Keratinocyte (primary cell): ENCODE data around the gene ADARB2. TPM values are rescaled to one million over a fixed set of nuclear protein-coding genes. Genes with fewer than 3 reads are reported as not detected.

Experiments
- DNase-seq: peaks from one replicate; pipeline ENCODE4 v3.0.0-alpha.2; 2011; ENCODE audit warnings: low read depth, missing footprints, low spot score
- FAIRE-seq: peaks from 2 replicates; lab custom pipeline; 2011; peaks lifted over from hg19 to GRCh38; lab: Jason Lieb, UNC
- H2AFZ ChIP-seq: 2 replicates; pipeline ENCODE4 v1.6.0; 2012; ENCODE audit warnings: low read length, control low read depth, inconsistent platforms; ENCODE audit not compliant: control insufficient read depth
- H3K27ac ChIP-seq: 2 replicates; pipeline ENCODE4 v1.5.1; 2011; ENCODE audit warnings: low read length; ENCODE audit not compliant: control insufficient read depth, insufficient read depth
- H3K27me3 ChIP-seq: 3 replicates; pipeline ENCODE4 v1.6.0; 2011; ENCODE audit warnings: low read length; ENCODE audit not compliant: control insufficient read depth, insufficient read depth; ENCODE audit errors: extremely low read depth
- H3K36me3 ChIP-seq, 2 experiments: 2 replicates in 1 of 2; 3 replicates in 1 of 2; pipeline ENCODE4 v1.5.1; 2011; ENCODE audit warnings: low read length in 2 of 2, mild to moderate bottlenecking in 1 of 2; ENCODE audit not compliant: control insufficient read depth in 2 of 2, insufficient read depth in 2 of 2; ENCODE audit errors: extremely low read depth in 1 of 2
- H3K4me1 ChIP-seq: 3 replicates; pipeline ENCODE4 v1.5.1; 2011; ENCODE audit warnings: low read length; ENCODE audit not compliant: control insufficient read depth, insufficient read depth; ENCODE audit errors: extremely low read depth
- H3K4me2 ChIP-seq: 3 replicates; pipeline ENCODE4 v1.6.0; 2011; ENCODE audit warnings: low read depth, low read length; ENCODE audit not compliant: control insufficient read depth, insufficient read depth; ENCODE audit errors: extremely low read depth
- H3K4me3 ChIP-seq, 3 experiments: fragments of 200-600 bp in 1 of 3; sonication (generic) in 1 of 3; 2 replicates in 2 of 3; 3 replicates in 1 of 3; pipeline ENCODE4 v1.5.1; 2011 to 2016; ENCODE audit warnings: low read length in 3 of 3, mild to moderate bottlenecking in 3 of 3, control low read depth in 2 of 3, inconsistent platforms in 1 of 3, low read depth in 1 of 3, mixed read lengths in 1 of 3, mixed run types in 1 of 3, moderate library complexity in 1 of 3; ENCODE audit not compliant: control insufficient read depth in 2 of 3, insufficient read depth in 2 of 3; ENCODE audit errors: extremely low read depth in 1 of 3
- H3K79me2 ChIP-seq: 2 replicates; pipeline ENCODE4 v1.6.0; 2012; ENCODE audit warnings: low read length; ENCODE audit not compliant: control insufficient read depth, insufficient read depth
- H3K9ac ChIP-seq: 3 replicates; pipeline ENCODE4 v1.6.0; 2011; ENCODE audit warnings: low read length; ENCODE audit not compliant: control insufficient read depth, insufficient read depth; ENCODE audit errors: extremely low read depth
- H3K9me1 ChIP-seq: 3 replicates; pipeline ENCODE4 v1.6.0; 2011; ENCODE audit warnings: low read length; ENCODE audit not compliant: control insufficient read depth, insufficient read depth; ENCODE audit errors: extremely low read depth
- H3K9me3 ChIP-seq: 2 replicates; pipeline ENCODE4 v1.5.1; 2012; ENCODE audit warnings: low read depth, low read length; ENCODE audit not compliant: control insufficient read depth
- H4K20me1 ChIP-seq: 3 replicates; pipeline ENCODE4 v1.6.0; 2011; ENCODE audit warnings: low read length; ENCODE audit not compliant: control insufficient read depth, insufficient read depth; ENCODE audit errors: extremely low read depth
- EZH2 ChIP-seq: IDR thresholded peaks from one replicate; pipeline ENCODE4 v1.6.1; 2012; ENCODE audit warnings: inconsistent platforms, mild to moderate bottlenecking, low read length, moderate library complexity
- dilution Hi-C: fragments of 300-500 bp; cut with MboI; formaldehyde crosslinking; loops from one replicate; pipeline ENCODE4 v1.7.0; 2020; ENCODE audit warnings: low sequenced_read_pairs; ENCODE audit not compliant: extremely low pct_ligation_motif_present
- polyA plus RNA-seq, 5 experiments: library from polyadenylated mRNA; depleted of rRNA in 3 of 5; stranded (reverse) in 3 of 5; stranded (forward) in 1 of 5; unstranded in 1 of 5; fragments of >200 nt; gene quantifications; 1 replicate in 1 of 5; 2 replicates in 3 of 5; 3 replicates in 1 of 5; pipeline versions ENCODE4 v1.2.1 to v1.2.3, GENCODE V29; 2011 to 2012; ENCODE audit warnings: missing spikeins in 2 of 5, low read depth in 1 of 5, low replicate concordance in 1 of 5
- TF ChIP-seq, protein P1 (sequence below), 3 experiments: IDR thresholded peaks in 1 of 3; conservative IDR thresholded peaks in 1 of 3; optimal IDR thresholded peaks in 1 of 3; 2 replicates in 2 of 3; 3 replicates in 1 of 3; pipeline versions ENCODE3 to v1.5.1; 2011; ENCODE audit warnings: low read length in 3 of 3, mild to moderate bottlenecking in 3 of 3, moderate library complexity in 2 of 3, control low read depth in 1 of 3, inconsistent platforms in 1 of 3; ENCODE audit not compliant: insufficient read depth in 2 of 3; ENCODE audit errors: extremely low read depth in 1 of 3

Gene ADARB2
- polyA plus RNA-seq, 1 donor (not counting 4 experiments of a cell fraction or from before 2014, with no cell fraction given): not detected

DNA sequence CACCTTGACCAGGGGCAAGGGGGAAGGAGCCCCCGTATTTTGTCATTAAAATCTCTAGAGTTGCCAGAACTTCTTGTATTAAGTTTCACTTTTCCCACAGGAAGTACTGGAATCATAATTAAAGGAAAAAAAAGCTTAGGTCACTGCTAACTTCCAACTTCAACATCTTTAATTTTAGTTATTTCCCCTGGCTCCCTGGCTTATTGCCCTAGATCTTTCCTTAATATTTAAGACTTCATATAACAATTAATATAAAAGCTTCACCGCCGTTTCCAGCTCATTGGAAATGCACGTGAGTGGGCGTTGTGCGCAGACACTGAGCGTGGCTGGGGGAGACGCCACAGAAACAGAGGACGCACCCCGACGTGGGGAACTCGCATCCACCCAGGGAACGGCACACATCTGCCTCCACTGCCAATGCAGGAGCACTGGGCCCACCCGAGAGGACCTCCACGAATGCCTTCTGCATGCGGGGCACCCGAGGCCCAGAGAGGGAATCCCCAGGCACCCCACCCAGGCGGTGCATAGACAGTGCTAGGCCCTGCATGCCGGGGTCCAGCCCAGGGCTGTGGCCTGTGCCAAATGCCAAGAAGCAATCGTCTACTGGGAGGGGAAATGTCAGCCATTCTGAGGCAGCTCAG lies 72.2 kb downstream of the ADARB2 start:
- no peaks in the 10 kb centered on the region for H3K36me3 ChIP-seq
- H2AFZ ChIP-seq: no peak overlapping the region
- H3K9ac ChIP-seq: no peak overlapping the region
- no peaks in the 10 kb centered on the region for H4K20me1 ChIP-seq
- FAIRE-seq (no peak), DNase-seq (no peak)
- H3K9me1 ChIP-seq: no peaks in the 10 kb centered on the region
- no peak overlapping the region for H3K4me3 ChIP-seq
- no peaks in the 10 kb centered on the region for H3K27me3 ChIP-seq
- TF ChIP-seq, protein P1, sequence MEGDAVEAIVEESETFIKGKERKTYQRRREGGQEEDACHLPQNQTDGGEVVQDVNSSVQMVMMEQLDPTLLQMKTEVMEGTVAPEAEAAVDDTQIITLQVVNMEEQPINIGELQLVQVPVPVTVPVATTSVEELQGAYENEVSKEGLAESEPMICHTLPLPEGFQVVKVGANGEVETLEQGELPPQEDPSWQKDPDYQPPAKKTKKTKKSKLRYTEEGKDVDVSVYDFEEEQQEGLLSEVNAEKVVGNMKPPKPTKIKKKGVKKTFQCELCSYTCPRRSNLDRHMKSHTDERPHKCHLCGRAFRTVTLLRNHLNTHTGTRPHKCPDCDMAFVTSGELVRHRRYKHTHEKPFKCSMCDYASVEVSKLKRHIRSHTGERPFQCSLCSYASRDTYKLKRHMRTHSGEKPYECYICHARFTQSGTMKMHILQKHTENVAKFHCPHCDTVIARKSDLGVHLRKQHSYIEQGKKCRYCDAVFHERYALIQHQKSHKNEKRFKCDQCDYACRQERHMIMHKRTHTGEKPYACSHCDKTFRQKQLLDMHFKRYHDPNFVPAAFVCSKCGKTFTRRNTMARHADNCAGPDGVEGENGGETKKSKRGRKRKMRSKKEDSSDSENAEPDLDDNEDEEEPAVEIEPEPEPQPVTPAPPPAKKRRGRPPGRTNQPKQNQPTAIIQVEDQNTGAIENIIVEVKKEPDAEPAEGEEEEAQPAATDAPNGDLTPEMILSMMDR (optimal IDR thresholded peaks at IDR 0.05 in 1 of 3, IDR thresholded peaks at IDR 0.05 in 1 of 3, conservative IDR thresholded peaks at IDR 0.05 in 1 of 3; ENCODE audit: extremely low read depth in 1 of 3, insufficient read depth in 2 of 3, low read length in 3 of 3): no peak
- TF ChIP-seq EZH2: no peak
- H3K9me3 ChIP-seq: no peaks in the 10 kb centered on the region
- no peak overlapping the region for H3K27ac ChIP-seq
- dilution Hi-C loops: no loop called here
- no peaks in the 10 kb centered on the region for H3K4me1 ChIP-seq
- no peaks in the 10 kb centered on the region for H3K79me2 ChIP-seq
- no peak overlapping the region for H3K4me2 ChIP-seq

DNA sequence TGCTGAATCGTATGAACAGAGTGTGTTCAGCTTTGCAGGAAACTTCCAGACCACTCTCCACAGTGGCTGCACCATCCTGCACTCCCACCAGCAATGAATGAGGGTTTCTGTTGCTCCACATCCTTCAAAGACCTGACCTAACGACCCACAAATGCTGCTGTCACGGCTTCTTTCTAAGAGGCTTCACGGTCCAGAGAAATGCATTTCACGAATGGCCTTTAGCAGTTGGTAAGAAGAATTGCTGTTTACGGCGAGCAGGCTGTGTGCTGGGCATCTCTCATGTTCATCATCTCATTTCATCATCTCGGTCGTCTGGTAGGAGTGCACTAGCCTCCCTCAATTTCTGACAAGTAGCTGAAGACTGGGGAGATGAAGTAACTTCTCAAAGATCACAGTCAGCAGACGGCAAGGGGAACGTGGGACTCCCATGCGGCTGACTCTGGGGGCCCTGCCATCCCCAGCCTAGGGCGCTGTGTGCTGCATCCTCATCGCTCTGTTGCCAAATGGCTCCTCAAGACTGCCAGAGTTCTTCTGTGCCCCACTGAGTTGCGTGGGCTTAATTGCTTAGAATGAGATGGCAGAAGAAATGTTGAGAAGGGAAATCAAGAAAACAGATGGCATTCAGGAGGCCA lies 72.9 kb downstream of the ADARB2 start:
- dilution Hi-C loops: no loop called here
- no peaks in the 10 kb centered on the region for H3K9me1 ChIP-seq
- H3K79me2 ChIP-seq: no peaks in the 10 kb centered on the region
- no peak overlapping the region for H3K27ac ChIP-seq
- H3K9me3 ChIP-seq: no peaks in the 10 kb centered on the region
- H3K36me3 ChIP-seq: no peaks in the 10 kb centered on the region
- no peak for TF ChIP-seq EZH2
- TF ChIP-seq, protein P1 (optimal IDR thresholded peaks at IDR 0.05 in 1 of 3, IDR thresholded peaks at IDR 0.05 in 1 of 3, conservative IDR thresholded peaks at IDR 0.05 in 1 of 3; ENCODE audit: extremely low read depth in 1 of 3, insufficient read depth in 2 of 3, low read length in 3 of 3): no peak
- FAIRE-seq (no peak), DNase-seq (no peak)
- H3K4me2 ChIP-seq: no peak overlapping the region
- no peak overlapping the region for H3K9ac ChIP-seq
- H3K27me3 ChIP-seq: no peaks in the 10 kb centered on the region
- no peak overlapping the region for H3K4me3 ChIP-seq
- no peaks in the 10 kb centered on the region for H4K20me1 ChIP-seq
- H3K4me1 ChIP-seq: no peaks in the 10 kb centered on the region
- H2AFZ ChIP-seq: no peak overlapping the region
